ENCODE results near the gene NUCB1.

NUCB1 gene

DNA sequence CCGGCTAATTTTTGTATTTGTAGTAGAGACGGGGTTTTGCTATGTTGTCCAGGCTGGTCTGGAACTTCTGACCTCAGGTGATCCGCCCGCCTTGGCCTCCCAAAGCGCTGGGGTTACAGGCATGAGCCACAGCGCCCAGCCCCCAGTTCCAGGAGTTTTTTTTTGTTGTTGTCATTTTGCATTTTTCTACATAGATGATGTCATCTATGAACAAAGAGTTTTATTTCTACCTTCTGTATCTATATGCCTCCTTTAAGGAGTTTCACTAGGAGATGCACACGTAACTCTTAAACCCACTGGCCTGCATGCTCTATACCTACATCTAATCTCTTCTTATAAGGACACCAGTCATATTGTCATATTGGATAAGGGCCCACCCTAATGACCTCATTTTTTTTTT, 38.1 kb downstream of the NUCB1 start:
- no peak for DNase-seq

DNA sequence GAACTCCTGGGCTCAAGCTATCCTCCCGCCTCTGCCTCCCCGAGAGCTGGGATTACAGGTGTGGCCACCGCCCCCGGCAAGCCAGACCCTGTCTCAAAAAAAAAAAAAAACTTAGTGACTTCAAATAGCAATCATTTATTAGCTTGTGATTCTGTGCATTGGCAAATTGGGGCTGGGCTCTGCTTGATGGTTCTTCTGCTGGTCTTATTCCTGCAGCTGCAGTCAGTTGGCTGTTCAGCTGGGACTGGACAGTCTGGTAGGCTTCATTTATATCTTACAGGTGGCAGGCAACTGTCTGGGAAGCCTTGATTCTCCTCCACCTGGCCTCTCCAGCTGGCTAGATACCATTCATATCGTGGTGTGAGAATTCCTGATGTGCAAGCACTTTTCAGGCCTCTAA, 40.8 kb downstream of the NUCB1 start:
- no peak for DNase-seq

DNA sequence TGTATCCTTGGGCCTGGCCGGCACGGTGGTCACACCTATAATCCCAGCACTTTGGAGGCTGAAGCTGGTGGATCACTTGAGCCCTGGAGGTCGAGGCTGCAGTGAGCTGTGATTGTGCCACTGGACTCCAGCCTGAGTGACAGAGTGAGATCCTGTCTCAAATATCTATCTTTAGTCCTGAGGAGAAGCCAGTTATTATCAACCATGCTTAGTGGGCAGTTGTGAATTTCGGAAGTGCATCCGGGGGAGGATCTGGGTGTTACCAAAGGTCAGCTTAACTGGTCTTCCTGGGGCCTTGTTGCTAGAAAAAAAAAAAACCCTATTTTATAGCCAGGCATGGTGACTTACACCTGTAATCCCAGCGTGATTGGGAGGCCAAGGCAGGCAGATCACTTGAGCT, 43.0 kb downstream of the NUCB1 start:
- DNase-seq = no peak

DNA sequence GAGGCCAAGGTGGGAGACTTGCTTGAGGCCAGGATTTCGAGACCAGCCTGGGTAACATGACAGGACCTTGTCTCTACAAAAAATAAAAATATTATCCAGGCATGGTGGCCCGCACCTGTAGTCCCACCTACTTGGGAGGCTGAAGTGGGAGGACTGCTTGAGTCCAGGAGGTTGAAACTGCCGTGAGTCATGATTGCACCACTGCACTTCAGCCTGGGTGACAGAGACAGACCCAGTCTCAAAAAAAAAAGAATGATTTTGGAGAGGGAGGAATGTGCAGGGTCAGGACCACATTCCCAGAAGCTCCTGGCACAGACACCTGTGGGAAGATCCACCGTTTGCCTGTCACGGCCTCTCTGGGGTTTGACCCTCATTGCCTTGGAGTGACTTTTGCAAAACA, 45.3 kb downstream of the NUCB1 start:
- no peak for DNase-seq

DNA sequence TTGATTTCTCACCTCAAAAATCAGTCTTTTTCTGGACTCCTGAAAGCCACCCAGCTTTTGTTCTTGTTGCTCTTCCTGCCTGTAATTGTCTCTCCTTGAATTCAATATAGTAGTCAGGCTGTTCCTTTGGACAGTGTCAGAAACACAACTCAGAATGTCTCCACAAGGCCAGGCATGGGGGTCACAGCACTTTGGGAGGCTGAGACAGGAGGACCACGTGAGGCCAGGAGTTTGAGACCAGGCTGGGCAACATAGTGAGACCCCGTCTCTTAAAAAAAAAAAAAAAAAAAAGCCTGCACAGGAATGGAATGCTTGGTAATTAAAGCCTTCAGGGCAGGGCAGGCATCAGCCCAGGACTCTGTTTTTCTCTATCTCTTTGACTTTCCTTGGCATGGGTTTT, 45.7 kb downstream of the NUCB1 start:
- DNase-seq = no peak

DNA sequence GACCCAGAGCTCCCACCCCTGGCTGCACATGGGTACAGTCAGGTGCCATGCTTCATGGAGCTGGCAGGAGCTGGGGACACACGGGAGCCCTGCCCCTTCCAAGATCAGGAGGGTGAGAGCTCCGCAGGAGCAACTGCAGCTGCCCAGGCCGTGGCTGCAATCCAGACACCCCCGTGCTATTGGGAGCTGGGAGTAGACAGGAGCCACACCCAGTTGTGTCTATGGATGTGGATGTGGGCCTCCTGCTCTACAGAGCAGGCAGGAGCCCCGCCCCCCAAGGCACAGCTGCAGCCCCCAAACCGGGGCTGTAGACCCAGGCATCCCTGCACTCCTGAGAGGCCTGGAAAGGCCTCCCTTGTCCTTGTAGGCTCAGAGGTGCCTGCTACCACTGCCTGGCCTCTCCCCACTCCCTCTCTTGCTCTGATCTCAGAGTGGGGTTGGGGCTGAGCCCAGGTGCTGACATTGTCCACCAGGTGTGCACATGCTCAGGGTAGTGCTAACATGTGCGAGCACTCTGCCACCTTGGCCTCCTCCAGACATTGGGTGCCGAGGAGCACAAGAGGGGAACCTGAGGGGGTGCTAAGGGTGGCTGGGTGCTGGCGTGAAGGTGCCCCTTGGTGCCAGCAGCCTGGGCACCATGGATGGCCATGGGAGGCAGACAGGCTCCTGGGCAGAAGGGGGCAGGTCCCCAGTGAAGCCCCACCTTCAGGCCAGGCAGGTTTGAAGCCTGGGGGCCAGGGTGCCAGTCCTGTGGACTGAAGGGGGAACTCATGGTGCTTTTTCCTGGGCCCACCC, 46.5 kb downstream of the NUCB1 start:
- DNase-seq = no peak

DNA sequence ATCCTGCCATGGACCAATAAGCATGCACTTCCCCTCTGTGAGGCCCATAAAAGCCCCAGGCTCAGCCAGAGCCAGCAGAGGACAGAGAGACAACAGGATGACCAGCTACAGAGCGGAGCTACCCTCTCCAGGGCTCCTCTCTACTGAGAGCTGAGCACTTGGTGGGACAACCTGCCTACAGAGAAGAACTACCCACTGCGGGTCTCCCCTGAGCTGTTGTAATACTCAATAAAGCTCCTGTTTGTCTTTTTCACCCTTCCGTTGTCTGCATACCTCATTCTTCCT, 47.1 kb downstream of the NUCB1 start:
- DNase-seq = no peak

DNA sequence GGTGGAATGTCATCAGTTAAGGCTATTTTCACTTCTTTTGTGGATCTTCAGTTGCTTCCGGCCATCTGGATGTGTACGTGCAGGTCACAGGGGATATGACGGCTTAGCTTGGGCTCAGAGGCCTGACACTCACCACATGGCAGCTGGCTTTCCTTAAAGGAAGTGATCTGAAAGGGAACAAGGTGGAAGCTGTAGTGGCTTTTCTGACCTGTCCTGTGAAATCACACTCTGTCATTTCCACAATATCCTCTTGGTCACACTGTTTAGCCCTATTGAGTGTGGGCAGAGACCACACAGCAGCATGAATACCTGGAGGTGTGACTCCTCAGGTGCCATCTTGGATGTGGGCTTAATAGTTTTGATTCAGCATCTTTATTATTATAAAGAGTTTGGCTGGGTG, 50.0 kb downstream of the NUCB1 start:
- no peak for DNase-seq

DNA sequence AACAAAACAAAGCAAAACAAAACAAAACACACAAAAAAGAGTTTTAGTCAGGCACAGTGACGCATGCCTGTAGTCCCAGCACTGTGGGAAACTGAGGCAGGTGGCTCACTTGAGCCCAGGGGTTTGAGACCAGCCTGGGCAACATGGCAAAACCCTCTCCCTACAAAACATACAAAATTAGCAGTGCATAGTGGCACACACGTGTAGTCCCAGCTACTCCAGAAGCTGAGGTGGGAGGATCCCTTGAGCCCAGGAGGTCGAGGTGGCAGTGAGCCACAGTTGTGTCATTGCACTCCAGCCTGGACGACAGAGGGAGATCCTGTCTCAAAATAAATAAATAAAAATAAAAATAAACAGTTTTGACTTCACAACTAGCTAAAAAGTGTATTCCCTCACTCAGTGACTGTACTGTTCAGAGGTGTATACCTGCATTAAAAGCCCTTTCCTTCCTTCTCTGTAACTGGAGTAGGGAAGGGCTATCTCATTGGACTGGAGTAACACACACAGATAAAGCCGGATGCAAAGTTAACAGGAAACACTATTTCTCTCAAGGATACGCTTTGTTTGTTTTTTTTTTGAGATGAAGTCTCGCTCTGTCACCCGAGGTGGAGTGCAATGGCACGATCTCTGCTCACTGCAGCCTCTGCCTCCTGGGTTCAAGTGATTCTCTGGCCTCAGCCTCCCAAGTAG, 50.9 kb downstream of the NUCB1 start:
- no peak for DNase-seq

DNA sequence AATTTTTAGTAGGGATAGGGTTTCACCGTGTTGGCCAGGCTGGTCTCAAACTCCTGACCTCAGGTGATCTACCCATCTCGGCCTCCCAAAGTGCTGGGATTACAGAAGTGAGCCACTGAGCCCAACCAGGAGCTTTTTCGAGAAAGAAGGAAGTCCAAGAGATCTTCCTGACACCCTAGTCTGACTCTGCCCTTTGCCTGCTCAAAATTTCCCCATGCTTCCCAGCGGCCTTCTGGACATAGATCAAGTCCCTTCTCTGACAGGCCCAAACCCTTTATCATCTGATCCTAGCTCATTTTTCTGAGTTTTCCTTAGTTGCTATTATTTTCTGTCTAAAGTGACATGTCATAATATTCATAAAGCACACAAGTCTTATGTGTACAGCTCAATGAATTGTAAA, 53.0 kb downstream of the NUCB1 start:
- DNase-seq = no peak

DNA sequence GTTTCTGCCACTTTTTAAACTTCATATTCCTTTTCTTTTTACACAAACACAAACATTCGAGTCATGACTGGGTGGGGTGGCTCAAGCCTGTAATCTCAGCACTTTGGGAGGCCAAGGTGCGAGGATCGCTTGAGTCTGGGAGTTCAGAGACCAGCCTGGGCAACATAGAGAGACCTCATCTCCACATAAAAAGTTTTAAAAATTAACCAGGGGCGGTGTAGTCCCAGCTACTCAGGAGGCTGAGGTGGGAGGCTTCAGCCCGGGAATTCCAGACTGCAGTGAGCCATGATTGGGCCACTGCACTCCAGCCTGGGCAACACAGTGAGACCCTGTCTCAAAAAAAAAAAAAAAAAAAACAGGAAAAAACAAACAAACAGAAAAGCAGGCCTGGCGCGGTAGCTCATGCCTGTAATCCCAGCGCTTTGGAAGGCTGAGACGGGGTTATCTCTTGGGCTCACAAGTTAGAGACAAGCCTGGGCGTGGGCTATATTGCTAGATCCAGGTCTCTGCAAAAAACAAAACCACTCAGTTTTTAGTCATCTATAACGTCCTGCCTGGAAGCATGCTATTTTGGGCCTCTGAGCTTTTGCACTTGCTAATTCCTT, 54.0 kb downstream of the NUCB1 start:
- no peak for DNase-seq

DNA sequence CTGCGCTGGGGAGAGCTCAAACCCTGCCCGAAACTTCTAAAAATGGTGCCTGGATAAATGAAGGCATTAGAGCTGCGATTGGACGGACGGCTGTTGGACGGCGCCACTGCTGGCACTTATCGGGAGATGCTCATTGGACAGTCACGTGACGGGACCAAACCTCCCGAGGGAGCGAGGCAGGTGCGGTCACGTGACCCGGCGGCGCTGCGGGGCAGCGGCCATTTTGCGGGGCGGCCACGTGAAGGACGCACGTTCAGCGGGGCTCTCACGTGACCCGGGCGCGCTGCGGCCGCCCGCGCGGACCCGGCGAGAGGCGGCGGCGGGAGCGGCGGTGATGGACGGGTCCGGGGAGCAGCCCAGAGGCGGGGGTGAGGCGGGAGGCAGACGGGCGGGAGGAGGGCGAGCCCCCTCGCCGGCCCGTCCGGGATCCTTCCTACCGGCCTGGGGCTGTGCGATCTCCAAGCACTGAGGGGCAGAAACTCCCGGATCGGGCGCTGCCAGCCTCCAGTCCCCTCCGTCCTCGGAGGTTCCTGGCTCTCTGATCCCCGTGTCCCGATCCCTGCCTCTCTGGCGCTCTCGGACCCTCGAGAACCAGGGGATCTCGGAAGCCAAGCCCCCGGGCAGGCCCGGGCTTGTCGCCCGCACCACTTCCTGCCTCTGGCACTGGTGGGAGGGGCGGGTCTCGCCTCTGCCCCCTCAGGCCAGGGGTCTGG, 54.6 kb downstream of the NUCB1 start, which contains the start of gene BAX:
Gene BAX, plus strand, starts transcription at position 281 of the 713 bp plus-strand sequence. Its CDS starts 54 bp downstream, at position 335.
- peak; percentile 75 for DNase-seq

DNA sequence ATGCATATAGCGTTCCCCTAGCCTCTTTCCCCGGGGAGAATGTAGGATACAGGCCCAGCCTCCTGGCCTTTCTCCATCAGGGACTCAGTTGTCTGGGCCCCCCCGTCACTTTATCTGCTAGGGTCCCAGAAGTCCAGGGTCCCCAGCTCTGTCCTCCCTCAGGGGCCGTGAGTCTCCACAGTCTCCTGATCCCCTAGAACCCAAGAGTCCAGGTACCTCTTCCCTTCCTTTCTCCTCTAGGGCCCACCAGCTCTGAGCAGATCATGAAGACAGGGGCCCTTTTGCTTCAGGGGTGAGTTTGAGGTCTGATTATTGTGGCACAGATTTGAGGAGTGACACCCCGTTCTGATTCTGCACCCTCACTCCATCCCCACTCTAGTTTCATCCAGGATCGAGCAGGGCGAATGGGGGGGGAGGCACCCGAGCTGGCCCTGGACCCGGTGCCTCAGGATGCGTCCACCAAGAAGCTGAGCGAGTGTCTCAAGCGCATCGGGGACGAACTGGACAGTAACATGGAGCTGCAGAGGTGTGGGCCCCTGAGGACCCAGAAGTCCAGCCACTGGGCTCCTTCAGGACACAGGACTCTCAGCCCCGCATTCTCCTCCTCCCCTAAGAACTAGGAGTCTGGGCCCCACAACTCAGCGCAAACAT, 55.3 kb downstream of the NUCB1 start:
- no peak for DNase-seq

DNA sequence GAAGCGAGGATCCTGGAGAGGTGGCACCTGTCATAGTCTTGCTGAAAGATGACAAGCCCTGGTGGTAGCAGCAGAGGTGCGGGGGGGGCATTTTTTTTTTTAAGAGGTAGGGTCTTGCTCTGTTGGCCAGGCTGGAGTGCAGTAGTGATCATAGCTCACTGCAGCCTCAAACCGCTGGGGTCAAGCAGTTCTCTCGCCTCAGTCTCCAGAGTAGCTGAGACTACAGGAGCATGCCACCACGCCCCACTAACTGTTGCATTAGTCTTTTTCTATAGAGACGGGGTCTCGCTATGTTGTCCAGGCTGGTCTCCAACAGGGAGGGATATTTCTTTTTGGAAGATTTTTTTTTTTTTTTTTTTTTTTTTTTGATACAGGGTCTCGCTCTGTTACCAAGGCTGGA, 57.9 kb downstream of the NUCB1 start:
- no peak for DNase-seq

DNA sequence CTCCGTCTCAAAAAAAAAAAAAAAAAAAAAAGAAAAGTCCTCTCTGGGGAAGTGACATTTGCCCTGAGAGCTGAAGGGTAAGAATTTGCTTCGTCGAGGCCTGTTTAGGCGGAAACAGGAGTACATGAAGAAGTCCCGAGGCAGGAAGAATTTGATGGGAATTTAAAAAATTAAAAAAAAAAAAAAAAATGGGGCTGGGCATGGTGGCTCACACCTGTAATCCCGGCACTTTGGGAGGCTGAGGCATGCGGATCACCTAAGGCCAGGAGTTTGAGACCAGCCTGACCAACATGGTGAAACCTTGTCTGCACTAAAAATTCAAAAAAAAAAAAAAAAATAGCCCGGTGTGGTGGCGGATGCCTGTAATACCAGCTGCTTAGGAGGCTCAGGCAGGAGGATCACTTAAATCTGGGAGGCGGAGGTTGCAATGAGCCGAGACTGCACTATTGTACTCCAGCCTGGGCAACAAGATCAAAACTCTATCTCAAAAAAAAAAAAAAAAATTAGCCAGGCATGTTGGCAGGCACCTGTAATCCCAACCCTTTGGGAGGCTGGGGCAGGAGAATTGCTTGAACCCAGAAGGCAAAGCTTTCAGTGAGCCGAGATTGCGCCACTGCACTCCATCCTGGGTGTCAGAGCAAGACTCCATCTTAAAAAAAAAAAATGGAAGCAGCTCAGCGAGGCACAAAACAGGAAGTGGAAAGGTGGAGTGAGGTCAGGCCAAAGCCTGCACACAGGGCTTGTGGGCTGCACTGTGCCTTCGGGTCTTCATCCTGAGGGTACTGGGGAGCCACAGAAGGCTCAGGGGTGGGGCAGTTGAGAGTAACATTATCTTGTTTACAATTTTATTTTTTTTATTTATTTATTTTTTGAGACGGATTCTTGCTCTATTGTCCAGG, 59.5 kb downstream of the NUCB1 start:
- DNase-seq = no peak

DNA sequence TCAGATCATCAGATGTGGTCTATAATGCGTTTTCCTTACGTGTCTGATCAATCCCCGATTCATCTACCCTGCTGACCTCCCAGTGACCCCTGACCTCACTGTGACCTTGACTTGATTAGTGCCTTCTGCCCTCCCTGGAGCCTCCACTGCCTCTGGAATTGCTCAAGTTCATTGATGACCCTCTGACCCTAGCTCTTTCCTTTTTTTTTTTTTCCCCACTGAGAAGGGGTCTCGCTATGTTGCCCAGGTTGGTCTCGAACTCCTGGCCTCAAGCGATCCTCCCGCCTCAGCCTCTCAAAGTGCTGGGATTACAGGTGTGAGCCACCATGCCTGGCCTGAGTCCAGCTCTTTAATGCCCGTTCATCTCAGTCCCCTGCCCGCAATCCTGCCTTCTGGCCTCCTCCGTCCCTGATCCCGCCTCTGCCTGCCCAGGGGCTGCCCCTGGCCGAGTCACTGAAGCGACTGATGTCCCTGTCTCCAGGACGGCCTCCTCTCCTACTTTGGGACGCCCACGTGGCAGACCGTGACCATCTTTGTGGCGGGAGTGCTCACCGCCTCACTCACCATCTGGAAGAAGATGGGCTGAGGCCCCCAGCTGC, 61.0 kb downstream of the NUCB1 start:
- DNase-seq = no peak

DNA sequence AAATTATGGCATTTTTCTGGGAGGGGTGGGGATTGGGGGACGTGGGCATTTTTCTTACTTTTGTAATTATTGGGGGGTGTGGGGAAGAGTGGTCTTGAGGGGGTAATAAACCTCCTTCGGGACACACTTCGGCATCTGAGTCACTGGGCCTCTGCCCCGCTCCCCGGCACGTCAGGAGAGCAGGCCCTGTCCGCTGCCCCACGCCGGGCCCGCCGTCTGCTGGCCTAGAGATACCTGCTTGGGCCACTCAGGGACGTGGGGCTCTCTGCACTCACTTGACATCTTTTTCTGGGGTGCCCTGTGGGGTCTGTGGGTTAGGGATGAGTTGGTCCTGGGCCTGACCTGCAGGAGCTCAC, 61.5 kb downstream of the NUCB1 start:
- no peak for DNase-seq

DNA sequence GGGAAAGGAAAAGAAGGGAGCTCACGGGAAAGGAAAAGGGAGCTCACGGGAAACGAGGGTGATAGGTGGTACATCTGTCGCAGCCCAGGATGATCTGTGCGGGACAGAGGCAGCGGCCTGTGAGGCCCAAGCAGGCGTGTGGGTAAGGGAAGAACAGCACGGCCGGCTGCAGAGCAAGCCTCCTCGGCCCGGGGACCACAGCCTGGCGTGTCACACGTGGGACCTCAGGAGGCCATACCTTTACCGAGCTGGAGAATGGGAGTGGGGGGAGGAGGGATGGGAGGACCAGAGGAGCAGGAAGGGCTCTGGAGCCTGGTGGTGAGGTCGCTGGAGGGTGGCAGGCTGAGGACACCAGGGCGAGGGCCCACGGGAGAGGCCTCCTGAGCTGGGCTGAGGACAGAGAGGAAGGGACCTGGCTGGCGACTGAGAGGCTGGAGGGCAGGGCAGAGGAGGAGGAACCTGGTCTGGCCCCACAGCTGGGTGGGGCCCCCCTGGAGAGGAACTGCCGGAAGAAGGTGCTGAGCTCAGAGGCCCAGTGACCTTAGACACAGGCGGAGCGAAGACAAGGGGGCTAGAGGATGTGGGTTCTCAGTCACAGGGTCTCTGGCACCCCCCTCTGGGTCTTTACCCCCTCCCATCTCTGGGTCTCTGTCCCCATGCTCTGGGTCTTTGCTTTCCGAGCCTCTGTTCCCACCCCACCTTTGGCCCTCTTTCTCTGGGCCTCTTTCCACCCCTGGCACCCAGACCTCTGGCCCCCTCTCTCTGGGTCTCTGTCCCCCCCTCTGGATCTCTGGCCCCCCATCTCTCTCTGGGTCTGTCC, 62.1 kb downstream of the NUCB1 start:
- peak; percentile 66 for DNase-seq

DNA sequence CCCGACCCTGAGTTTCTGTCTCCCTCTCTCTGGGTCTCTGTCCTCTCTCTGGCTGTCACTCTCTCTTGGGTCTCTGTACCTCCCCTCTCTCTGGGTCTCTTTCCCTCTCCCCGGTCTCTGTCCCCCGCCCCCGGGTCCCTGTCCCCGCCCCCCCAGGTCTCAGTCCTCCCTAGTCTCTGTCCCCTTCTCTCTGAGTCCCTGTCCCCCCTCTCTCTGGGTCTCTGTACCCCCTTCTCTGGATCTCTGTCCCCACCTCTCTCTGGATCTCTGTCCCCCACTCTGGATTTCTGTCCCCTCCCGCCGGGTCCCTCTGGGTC, 62.7 kb downstream of the NUCB1 start:
- no peak for DNase-seq

DNA sequence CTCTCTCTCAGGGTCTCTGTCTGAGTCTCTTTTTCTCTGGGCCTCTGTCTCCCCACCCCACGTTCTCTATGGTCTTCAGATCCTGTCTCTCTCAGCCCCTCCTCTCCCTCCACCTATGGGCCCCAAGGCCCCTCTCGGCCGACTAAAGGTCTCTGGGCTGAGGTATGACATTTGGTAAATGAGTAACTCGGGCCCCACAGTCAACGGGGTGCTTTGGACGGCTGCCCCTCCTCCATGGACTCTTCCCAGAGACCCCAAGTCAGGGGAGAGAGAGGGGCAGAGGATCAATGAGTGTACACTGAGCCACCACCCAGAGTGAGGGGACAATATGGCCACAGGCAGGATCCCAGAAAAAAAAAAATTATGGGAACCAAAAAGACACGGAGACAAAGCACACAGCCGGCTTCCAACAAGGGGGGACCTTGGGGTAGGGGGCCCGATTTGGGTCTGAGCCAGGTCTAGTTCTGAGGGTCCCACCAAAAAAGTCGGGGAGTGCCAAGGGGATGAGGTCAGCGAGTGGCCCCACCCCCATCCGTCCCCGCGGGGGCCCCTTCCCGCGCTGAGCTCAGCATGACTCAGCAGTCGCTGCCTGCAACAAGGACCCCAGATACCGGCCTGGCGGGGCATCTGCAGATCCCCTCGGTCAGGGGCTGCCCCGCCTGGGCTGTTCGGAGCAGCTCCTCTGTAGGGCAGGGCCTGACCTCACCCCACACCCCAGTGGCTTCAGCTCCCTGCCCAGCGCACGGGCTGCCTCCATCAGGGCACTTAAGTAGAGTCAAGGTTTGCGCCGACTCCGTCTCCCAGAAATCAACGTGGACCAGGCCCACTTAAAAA, 63.5 kb downstream of the NUCB1 start:
- peak; percentile 29 for DNase-seq

All from GF-D8 (cell line).